Prostate gland (tissue), 2 donors: ENCODE measurements around the gene OR52H1. TPM values are rescaled to one million over a fixed set of nuclear protein-coding genes. Genes with fewer than 3 reads are reported as not detected.
"Not testable (repeated sequence)": the region's sequence is repeated elsewhere in the genome, so short reads cannot be mapped to it uniquely, and the experiment has no call there.

ENCODE experiments used
- DNase-seq: peaks from one replicate; pipeline ENCODE4 v3.0.0-alpha.2; 2019; ENCODE audit warnings: low spot score
- H3K27ac ChIP-seq, 2 donors: fragments of 200-600 bp; sonication (generic); 2 replicates each; pipeline ENCODE4 v1.5.1; 2017 to 2019
- H3K27me3 ChIP-seq: fragments of 200-600 bp; sonication (generic); replicated peaks from 2 replicates; pipeline ENCODE4 v1.5.1; 2019; ENCODE audit not compliant: insufficient read depth
- H3K36me3 ChIP-seq, 2 donors: fragments of 200-600 bp; sonication (generic); 1 replicate in 1 of 2; 2 replicates in 1 of 2; pipeline versions ENCODE4 v1.5.1 to v1.8.1; 2017 to 2019
- H3K4me1 ChIP-seq: fragments of 200-600 bp; sonication (generic); replicated peaks from 2 replicates; pipeline ENCODE4 v1.5.1; 2019
- H3K4me3 ChIP-seq, 2 donors: fragments of 200-600 bp; sonication (generic); 2 replicates each; pipeline ENCODE4 v1.5.1; 2017 to 2019
- H3K9me3 ChIP-seq: fragments of 200-600 bp; sonication (generic); 2 replicates; pipeline ENCODE4 v1.5.1; 2017
- CTCF ChIP-seq, 4 experiments: fragments of 200-600 bp in 2 of 4; fragments of 450-650 bp in 2 of 4; sonication (generic) in 2 of 4; IDR thresholded peaks; 1 replicate in 3 of 4; 2 replicates in 1 of 4; pipeline ENCODE4 v1.5.1; 2016 to 2019; ENCODE audit warnings: antibody characterized with exemption in 4 of 4, mild to moderate bottlenecking in 2 of 4, moderate library complexity in 2 of 4
- POLR2A ChIP-seq: fragments of 450-650 bp; IDR thresholded peaks from one replicate; pipeline ENCODE4 v1.6.1; 2016; ENCODE audit warnings: antibody characterized with exemption, mild to moderate bottlenecking
- POLR2AphosphoS5 ChIP-seq: sonication (generic); formaldehyde crosslinking; IDR thresholded peaks from one replicate; pipeline ENCODE4 v1.6.1; 2017; ENCODE audit warnings: antibody characterized with exemption
- WGBS: methylation state at CpG from one replicate; pipeline ENCODE4 v1.1.5; 2018; 5-methylcytosine and 5-hydroxymethylcytosine counted together
- intact Hi-C: fragments of 100-400 bp; cut with DNase I; formaldehyde crosslinking; loops from one replicate; pipeline ENCODE4 v1.14.2; 2022
- total RNA-seq, 2 donors: library from RNA; depleted of rRNA; stranded (reverse); fragments of >200 nt; gene quantifications; one replicate each; pipeline ENCODE4 v1.1.0, GENCODE V29; 2016

Gene OR52H1
- total RNA-seq, 2 donors from 2014 or later = 0.57 TPM; not detected in 1

DNA sequence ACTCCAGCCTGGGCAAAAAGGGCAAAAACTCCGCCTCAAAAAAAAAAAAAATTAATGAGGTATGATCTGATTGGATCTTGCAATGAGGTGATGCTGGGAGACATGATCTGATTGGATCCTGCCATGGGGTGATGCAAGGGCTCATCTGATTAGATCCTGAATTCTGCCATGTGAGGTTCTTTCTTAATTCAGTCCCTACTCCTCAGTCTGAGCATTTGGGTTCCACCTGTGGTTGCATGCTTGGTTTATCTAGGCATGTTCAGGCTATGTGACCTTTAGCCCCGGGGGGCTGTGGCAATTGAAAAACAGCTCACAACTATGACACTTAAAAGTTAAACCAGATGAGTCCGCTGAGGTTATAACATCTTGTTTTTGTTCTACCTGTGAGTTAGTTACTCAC, 43.3 kb upstream of the OR52H1 start:
- Histone ChIP-seq H3K27me3 (no peaks in the 10 kb centered on the region), H3K4me1 (no peaks in the 10 kb centered on the region), H3K4me3 (no peak overlapping the region), H3K36me3 (no peaks in the 10 kb centered on the region), H3K27ac (no peak overlapping the region), H3K9me3 (no peaks in the 10 kb centered on the region)
- 69% methylated on average over 3 of the region's 3 CpGs for WGBS
- no peak for DNase-seq
- TF ChIP-seq POLR2AphosphoS5 = no peak
- TF ChIP-seq CTCF (IDR thresholded peaks at IDR 0.05) = no peak
- TF ChIP-seq POLR2A = no peak
- intact Hi-C loops = no loop called here

- H3K36me3 ChIP-seq, DNase-seq, intact Hi-C loops, H3K9me3 ChIP-seq, H3K27me3 ChIP-seq, H3K27ac ChIP-seq, H3K4me1 ChIP-seq, H3K4me3 ChIP-seq: not testable (repeated sequence)
- 92% methylated on average over 31 of the region's 31 CpGs for WGBS
Observed at GRCh38 chr11:5589906-5590305, 41.6 kb upstream of the OR52H1 start.

- not testable (repeated sequence) for H3K27ac ChIP-seq, H3K27me3 ChIP-seq
Observed at GRCh38 chr11:5584458-5584857, 36.1 kb upstream of the OR52H1 start.

DNA sequence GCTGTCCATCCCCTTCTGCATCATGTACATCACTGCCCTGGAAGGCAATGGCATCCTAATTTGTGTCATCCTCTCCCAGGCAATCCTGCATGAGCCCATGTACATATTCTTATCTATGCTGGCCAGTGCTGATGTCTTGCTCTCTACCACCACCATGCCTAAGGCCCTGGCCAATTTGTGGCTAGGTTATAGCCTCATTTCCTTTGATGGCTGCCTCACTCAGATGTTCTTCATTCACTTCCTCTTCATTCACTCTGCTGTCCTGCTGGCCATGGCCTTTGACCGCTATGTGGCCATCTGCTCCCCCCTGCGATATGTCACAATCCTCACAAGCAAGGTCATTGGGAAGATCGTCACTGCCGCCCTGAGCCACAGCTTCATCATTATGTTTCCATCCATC, 32.7 kb upstream of the OR52H1 start:
- Histone ChIP-seq H3K4me1 (no peaks in the 10 kb centered on the region), H3K4me3 (no peak overlapping the region), H3K9me3 (no peaks in the 10 kb centered on the region), H3K27me3 (no peaks in the 10 kb centered on the region), H3K27ac (no peak overlapping the region), H3K36me3 (no peaks in the 10 kb centered on the region)
- TF ChIP-seq POLR2A = no peak
- TF ChIP-seq POLR2AphosphoS5 = no peak
- TF ChIP-seq CTCF (IDR thresholded peaks at IDR 0.05) = no peak
- no peak for DNase-seq
- intact Hi-C loops = no loop called here
- WGBS = 87% methylated on average over 4 of the region's 4 CpGs

More at GRCh38 chr11:5584458-5584857, 36.1 kb upstream of the OR52H1 start:
- H3K4me3 ChIP-seq, H3K9me3 ChIP-seq, intact Hi-C loops, H3K36me3 ChIP-seq, DNase-seq, H3K4me1 ChIP-seq: not testable (repeated sequence)
- WGBS = 87% methylated on average over 5 of the region's 5 CpGs

- no peak for DNase-seq
- intact Hi-C loops = no loop called here
- Histone ChIP-seq H3K4me1 (no peaks in the 10 kb centered on the region), H3K4me3 (no peak within 1 kb of the TSS), H3K27me3 (no peaks in the 10 kb centered on the region), H3K27ac (no peak within 1 kb of the TSS), H3K9me3 (no peaks in the 10 kb centered on the region), H3K36me3 (no peaks in the 10 kb centered on the region)
- 85% methylated on average over 8 of the region's 8 CpGs for WGBS
- no peak for TF ChIP-seq POLR2A
- TF ChIP-seq POLR2AphosphoS5 = no peak
- no peak for TF ChIP-seq CTCF (IDR thresholded peaks at IDR 0.05)
Observed at GRCh38 chr11:5580577-5580976, 32.2 kb upstream of the OR52H1 start, which contains the start of gene OR52B6. Gene OR52B6, plus strand, starts transcription at chr11:5580877. Its CDS starts 0 bp downstream, at chr11:5580877.

GRCh38 chr11:5577101-5577500, 28.8 kb upstream of the OR52H1 start:
- Histone ChIP-seq H3K27ac (no peak overlapping the region), H3K27me3 (no peaks in the 10 kb centered on the region), H3K36me3 (no peaks in the 10 kb centered on the region), H3K4me1 (no peaks in the 10 kb centered on the region), H3K4me3 (no peak overlapping the region), H3K9me3 (no peaks in the 10 kb centered on the region)
- TF ChIP-seq POLR2AphosphoS5 (no peak), POLR2A (no peak), CTCF (IDR thresholded peaks at IDR 0.05) (no peak)
- intact Hi-C loops = no loop called here
- no peak for DNase-seq
